ENCODE results near the gene DACH2.

The DACH2 gene

GRCh38 chrX:86329174-86329573 lies 180.9 kb downstream of the DACH2 start:
- DNase-seq = no peak

- no peak for DNase-seq
These were observed 200.4 kb downstream of the DACH2 start for GRCh38 chrX:86348669-86349068.

- DNase-seq = no peak
These were observed 200.9 kb downstream of the DACH2 start for GRCh38 chrX:86349115-86349514.

- no peak for DNase-seq
These were observed 221.8 kb downstream of the DACH2 start for GRCh38 chrX:86369847-86370630.

- DNase-seq = no peak
These were observed 222.7 kb downstream of the DACH2 start for GRCh38 chrX:86370927-86371326.

GRCh38 chrX:86379209-86379608 lies 231.0 kb downstream of the DACH2 start:
- no peak for DNase-seq

- DNase-seq = no peak
These were observed 235.7 kb downstream of the DACH2 start for GRCh38 chrX:86383681-86384540.

- no peak for DNase-seq
These were observed 259.1 kb downstream of the DACH2 start for GRCh38 chrX:86407371-86407770.

- no peak for DNase-seq
These were observed 273.5 kb downstream of the DACH2 start for GRCh38 chrX:86421771-86422170.

- DNase-seq = no peak
These were observed 287.9 kb downstream of the DACH2 start for GRCh38 chrX:86436116-86436515.

- DNase-seq = no peak
These were observed 307.2 kb downstream of the DACH2 start for GRCh38 chrX:86455495-86455894.

- no peak for DNase-seq
These were observed 312.5 kb downstream of the DACH2 start for GRCh38 chrX:86460760-86461159.

GRCh38 chrX:86504297-86504696 lies 356.0 kb downstream of the DACH2 start:
- no peak for DNase-seq

GRCh38 chrX:86507331-86507730 lies 359.1 kb downstream of the DACH2 start:
- no peak for DNase-seq

GRCh38 chrX:86579777-86580176 lies 431.5 kb downstream of the DACH2 start:
- no peak for DNase-seq

GRCh38 chrX:86604607-86605006 lies 456.4 kb downstream of the DACH2 start:
- no peak for DNase-seq

- DNase-seq = no peak
These were observed 548.7 kb downstream of the DACH2 start for GRCh38 chrX:86696951-86697350.

- DNase-seq = no peak
These were observed 563.4 kb downstream of the DACH2 start for GRCh38 chrX:86711531-86712180.

GRCh38 chrX:86714441-86714840 lies 566.2 kb downstream of the DACH2 start:
- no peak for DNase-seq

- DNase-seq = no peak
These were observed 576.0 kb downstream of the DACH2 start for GRCh38 chrX:86724277-86724676.

- no peak for DNase-seq
These were observed 598.8 kb downstream of the DACH2 start for GRCh38 chrX:86747091-86747490.

GRCh38 chrX:86805241-86805640 lies 657.0 kb downstream of the DACH2 start:
- no peak for DNase-seq

GRCh38 chrX:86806786-86807185 lies 658.5 kb downstream of the DACH2 start:
- DNase-seq = no peak

- DNase-seq = no peak
These were observed 661.4 kb downstream of the DACH2 start for GRCh38 chrX:86809651-86810050.

All from CD4-positive, alpha-beta T cell treated with Interleukin-17A for 1 hour (primary cell).